Astrocyte (in vitro differentiated cells and primary cell): ENCODE results near the gene PTPN4.

Experiments
- EZH2 ChIP-seq: IDR thresholded peaks from 2 replicates; pipeline ENCODE4 v1.6.1; 2012; ENCODE audit warnings: mild to moderate bottlenecking, low read length, inconsistent platforms; ENCODE audit not compliant: insufficient read depth
- TF ChIP-seq, protein P1 (sequence below): IDR thresholded peaks from 2 replicates; pipeline ENCODE4 v1.5.1; 2011; ENCODE audit warnings: low read depth, mild to moderate bottlenecking, inconsistent platforms, low read length, moderate library complexity; ENCODE audit not compliant: insufficient read depth

GRCh38 chr2:120012363-120012762 lies 252.6 kb downstream of the PTPN4 start:
- TF ChIP-seq, protein P1, sequence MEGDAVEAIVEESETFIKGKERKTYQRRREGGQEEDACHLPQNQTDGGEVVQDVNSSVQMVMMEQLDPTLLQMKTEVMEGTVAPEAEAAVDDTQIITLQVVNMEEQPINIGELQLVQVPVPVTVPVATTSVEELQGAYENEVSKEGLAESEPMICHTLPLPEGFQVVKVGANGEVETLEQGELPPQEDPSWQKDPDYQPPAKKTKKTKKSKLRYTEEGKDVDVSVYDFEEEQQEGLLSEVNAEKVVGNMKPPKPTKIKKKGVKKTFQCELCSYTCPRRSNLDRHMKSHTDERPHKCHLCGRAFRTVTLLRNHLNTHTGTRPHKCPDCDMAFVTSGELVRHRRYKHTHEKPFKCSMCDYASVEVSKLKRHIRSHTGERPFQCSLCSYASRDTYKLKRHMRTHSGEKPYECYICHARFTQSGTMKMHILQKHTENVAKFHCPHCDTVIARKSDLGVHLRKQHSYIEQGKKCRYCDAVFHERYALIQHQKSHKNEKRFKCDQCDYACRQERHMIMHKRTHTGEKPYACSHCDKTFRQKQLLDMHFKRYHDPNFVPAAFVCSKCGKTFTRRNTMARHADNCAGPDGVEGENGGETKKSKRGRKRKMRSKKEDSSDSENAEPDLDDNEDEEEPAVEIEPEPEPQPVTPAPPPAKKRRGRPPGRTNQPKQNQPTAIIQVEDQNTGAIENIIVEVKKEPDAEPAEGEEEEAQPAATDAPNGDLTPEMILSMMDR = no peak
- no peak for TF ChIP-seq EZH2
